GM18502 (cell line): Measurements from ENCODE around the gene SRPK2.
"Not testable (repeated sequence)": the region's sequence is repeated elsewhere in the genome, so short reads cannot be mapped to it uniquely, and the experiment has no call there.

Experiments
- ATAC-seq: cut with Tn5 transposase; IDR thresholded peaks from one replicate; pipeline ENCODE4 v1.9.1; 2021; ENCODE audit warnings: mild to moderate bottlenecking; ENCODE audit not compliant: unreplicated experiment, poor library complexity

Gene SRPK2

GRCh38 chr7:105388356-105389087 lies at the start of gene SRPK2:
Gene SRPK2, minus strand, starts transcription at chr7:105388921.
- ATAC-seq: peak; percentile 77

- ATAC-seq: no peak
Observed at GRCh38 chr7:105438254-105438653, 49.5 kb upstream of the SRPK2 start.

GRCh38 chr7:105437356-105437755 lies 48.6 kb upstream of the SRPK2 start:
- not testable (repeated sequence) for ATAC-seq

- no peak for ATAC-seq
Observed at GRCh38 chr7:105429746-105430612, 41.3 kb upstream of the SRPK2 start.

- ATAC-seq: no peak
Observed at GRCh38 chr7:105426606-105427146, 38.0 kb upstream of the SRPK2 start.

- no peak for ATAC-seq
Observed at GRCh38 chr7:105423987-105424386, 35.3 kb upstream of the SRPK2 start.

DNA sequence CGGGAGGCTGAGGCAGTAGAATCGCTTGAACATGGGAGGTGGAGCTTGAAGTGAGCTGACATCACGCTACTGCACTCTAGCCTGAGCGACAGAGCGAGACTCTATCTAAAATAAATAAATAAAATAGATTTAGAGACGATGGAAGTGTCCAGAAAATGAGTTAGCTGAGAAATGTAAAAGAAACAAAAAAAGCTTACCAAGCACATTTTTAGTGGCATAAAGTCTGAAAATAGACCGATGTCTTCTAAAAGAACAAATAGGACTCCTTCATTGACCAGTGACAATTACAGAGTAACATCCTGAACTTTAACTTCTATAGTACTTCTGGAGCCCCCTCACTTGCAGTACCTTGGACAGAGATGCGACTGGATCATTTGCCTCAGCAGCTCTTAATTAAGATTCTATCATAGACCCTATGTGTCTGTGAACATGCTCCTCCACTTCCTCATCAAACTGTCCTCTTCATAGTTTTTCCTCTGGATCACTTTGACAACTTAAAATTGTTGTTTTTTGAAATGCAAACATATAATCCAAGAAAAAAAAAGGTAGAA lies 25.2 kb upstream of the SRPK2 start:
- no peak for ATAC-seq

DNA sequence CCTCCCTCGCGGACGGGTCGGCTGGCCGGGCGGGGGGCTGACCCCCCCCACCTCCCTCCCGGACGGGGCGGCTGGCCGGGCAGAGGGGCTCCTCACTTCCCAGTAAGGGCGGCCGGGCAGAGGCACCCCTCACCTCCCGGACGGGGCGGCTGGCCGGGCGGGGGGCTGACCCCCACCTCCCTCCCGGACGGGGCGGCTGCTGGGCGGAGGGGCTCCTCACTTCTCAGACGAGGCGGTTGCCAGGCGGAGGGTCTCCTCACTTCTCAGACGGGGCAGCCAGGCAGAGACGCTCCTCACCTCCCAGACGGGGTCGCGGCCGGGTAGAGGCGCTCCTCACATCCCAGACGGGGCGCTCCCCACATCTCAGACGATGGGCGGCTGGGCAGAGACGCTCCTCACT lies 22.1 kb upstream of the SRPK2 start:
- not testable (repeated sequence) for ATAC-seq

- ATAC-seq: not testable (repeated sequence)
Observed at GRCh38 chr7:105409775-105410174, 21.1 kb upstream of the SRPK2 start.

GRCh38 chr7:105408791-105409410 lies 20.2 kb upstream of the SRPK2 start:
- ATAC-seq: no peak

DNA sequence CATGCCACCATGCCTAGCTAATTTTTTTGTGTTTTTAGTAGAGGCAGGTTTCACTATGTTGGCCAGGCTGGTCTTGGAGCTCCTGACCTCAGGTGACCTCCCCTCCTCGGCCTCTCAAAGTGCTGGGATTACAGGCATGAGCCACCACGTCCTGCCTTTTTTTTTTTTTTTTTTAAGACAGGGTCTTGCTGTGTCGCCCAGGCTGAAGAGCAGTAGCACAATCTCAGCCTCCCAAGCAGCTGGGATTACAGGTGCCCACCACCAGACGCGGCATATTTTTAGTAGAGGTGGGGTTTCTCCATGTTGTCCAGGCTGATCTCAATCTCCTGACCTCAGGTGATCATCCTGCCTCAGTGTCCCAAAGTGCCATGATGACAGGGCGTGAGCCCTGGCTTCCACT lies 14.4 kb upstream of the SRPK2 start:
- ATAC-seq: no peak

GRCh38 chr7:105402221-105403095 lies 13.7 kb upstream of the SRPK2 start:
- no peak for ATAC-seq

DNA sequence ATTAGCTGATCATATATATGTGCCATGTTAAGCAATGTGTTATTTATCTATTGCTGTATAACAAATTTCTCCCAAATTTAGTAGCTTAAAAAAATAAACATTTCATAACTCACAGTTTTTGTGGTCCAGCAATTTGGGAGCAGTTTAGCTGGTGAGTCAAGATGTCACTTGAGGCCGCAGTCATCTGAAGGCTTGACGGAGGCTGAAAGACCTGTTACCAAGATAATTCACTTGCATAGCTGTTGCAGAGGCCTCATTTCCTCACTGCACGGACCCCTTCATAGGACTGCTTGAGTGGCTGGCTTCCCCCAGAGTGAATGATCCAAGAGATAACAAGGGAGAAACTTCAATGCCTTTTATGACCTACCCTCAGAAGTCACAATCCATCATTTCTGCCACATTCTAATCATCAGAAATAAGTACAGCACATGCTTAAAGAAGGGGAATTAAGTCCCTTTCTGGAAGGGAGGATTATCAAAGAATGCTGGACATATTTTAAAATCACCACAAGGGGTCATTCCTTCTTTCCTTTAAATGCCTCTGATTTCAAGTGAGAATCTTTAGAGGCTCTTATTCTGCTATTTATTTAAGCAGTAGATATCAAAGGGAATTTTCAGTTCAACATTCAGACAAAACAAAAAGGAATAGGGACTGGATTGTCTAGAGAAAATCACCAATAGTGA lies 10.5 kb upstream of the SRPK2 start:
- ATAC-seq: no peak

- no peak for ATAC-seq
Observed at GRCh38 chr7:105396566-105396965, 7.8 kb upstream of the SRPK2 start.

DNA sequence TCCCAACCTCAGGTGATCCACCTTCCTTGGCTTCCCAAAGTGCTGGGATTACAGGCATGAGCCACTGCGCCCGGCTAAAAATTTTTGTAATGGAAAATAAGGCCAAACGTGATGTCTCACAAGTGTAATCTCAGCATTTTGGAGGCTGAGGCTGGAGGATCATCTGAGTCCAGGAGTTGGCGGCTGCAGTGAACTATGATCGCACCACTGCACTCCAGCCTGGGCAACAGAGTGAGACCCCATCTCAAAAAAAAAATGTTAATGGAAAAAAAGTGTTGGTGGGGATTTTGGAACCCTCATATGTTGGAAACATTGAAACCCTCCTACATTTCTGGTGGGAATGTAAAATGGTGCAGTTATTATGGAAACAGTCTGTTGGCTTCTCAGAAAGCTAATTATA lies 2.7 kb upstream of the SRPK2 start:
- ATAC-seq: no peak

DNA sequence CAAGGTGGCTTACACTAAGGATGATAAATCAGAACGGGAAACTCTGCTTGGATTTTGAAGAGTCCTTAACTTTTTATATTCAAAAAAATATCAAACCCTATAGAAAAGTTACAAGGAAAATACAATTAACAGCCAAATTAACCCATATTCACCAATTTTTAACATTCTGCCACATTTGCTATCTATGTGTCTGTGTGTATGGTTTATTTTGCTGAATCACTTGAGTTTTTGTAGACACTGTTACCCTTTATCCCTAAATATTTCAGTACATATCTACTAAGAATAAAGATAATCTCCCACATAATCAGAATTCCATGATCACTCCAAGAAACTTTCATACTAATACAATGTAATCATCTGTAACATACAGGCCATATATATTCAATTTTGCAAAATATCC lies 1.2 kb upstream of the SRPK2 start:
- ATAC-seq: no peak

DNA sequence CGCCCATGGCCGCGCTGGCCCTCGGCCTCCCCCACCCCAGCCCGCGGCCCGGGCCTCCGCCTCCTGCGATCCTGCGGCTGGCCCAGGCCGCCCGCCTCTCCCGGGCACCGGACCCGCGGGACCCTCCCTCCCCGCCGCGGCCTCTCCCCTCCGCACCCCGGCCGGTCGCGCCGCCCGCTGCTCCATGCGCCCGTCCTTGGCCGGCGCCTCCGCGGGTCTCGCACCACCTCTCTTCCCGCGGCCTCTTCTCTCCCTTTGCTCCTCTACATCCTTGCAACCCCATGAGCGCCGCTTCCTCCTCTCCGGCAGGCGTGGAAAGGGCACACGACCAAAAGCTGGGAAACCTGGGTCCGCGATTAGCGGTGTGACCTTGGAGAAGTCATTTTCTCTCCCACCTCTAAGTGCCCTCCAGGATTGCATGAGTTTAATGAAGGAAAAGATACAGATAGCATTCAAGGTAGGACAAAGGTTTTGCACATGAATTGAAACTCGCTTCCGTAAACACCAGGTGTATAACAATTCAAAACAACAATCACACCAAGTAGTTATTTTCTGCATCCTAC lies 448 bp upstream of the SRPK2 start:
- peak; percentile 39 for ATAC-seq

GRCh38 chr7:105387508-105388355 lies 989 bp downstream of the SRPK2 start:
- ATAC-seq: peak; percentile 46
